Activated CD4-positive, alpha-beta T cell treated with anti-CD3 and anti-CD28 coated beads, Interleukin-2, amount 50 U/mL, for 48 hours (primary cell): ENCODE data around the gene ZNF385C.
"Not testable (repeated sequence)": the region's sequence is repeated elsewhere in the genome, so short reads cannot be mapped to it uniquely, and the experiment has no call there.

ENCODE experiments used
- DNase-seq, 2 experiments: peaks; one replicate each; pipeline ENCODE4 v3.0.0-alpha.2; 2020

ZNF385C gene

GRCh38 chr17:42016941-42017865 lies 81.1 kb downstream of the ZNF385C start, which contains the start of gene DNAJC7:
Gene DNAJC7, minus strand, starts transcription at chr17:42017439. Its CDS starts 23 bp downstream, at chr17:42017416.
- peak; percentile 87 to 92 for DNase-seq

DNA sequence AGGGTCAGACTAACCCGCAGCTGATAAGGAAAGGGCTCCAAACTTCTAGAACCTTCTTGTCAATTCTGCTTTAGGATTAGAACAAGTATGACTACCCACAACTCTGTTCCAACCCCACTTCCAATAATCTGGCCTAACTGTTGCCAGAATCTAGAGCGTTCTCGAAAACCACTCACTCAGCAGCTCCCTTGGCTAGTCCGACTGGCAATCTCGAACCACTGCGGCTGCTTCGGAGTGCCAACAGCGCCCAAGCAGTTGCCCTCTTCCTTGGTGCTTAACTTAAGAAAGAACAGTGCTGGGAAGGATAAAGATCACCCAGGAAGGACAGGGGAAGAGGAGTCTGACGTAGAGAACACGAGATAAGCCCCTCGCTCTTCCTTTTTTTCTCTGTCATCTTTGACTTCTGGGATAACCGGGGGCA lies 81.9 kb downstream of the ZNF385C start:
- peak in 1 of 2 experiments; percentile 30 for DNase-seq

- DNase-seq = not testable (repeated sequence)
Observed at GRCh38 chr17:42013740-42014139, 84.5 kb downstream of the ZNF385C start.

DNA sequence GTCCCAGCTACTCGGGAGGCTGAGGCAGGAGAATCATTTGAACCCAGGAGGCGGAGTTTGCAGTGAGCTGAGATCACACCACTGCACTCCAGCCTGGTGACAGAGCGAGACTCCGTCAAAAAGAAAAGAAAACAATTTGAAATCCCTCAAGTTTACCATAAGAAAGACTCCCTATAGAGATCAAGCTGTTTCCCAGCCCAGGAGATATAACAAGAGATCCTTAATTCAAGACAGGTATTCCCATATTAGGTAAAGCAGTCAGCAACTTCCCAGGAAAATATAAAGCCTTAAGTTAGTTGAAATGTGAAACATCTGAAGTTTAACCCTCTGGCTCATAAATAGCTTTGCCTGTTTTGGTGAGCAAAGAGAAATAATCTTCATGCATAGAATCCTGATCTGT lies 85.9 kb downstream of the ZNF385C start:
- DNase-seq = not testable (repeated sequence)

GRCh38 chr17:42010898-42011516 lies 87.3 kb downstream of the ZNF385C start:
- DNase-seq = no peak

- not testable (repeated sequence) for DNase-seq
Observed at GRCh38 chr17:42010266-42010680, 88.0 kb downstream of the ZNF385C start.

DNA sequence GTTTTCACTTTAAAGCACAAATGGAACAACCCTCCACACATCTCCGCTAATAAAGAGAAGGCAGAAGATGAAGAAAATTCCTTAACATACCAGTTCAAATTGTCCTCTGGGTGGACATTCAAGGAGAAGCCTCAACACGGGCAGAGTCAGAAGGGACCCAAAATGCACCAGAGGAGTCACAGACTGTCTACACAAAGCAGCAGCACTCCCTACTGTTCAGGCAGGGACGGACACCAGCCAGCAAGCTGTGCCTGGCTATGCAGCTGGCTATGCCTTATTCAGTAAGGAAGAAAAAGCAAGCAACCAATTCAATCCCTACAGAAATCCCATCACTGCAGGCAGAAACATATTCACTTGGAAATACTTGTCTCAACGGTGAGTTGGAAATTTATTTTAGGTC lies 89.1 kb downstream of the ZNF385C start:
- DNase-seq = no peak

GRCh38 chr17:42005166-42005565 lies 93.1 kb downstream of the ZNF385C start:
- DNase-seq = no peak

DNA sequence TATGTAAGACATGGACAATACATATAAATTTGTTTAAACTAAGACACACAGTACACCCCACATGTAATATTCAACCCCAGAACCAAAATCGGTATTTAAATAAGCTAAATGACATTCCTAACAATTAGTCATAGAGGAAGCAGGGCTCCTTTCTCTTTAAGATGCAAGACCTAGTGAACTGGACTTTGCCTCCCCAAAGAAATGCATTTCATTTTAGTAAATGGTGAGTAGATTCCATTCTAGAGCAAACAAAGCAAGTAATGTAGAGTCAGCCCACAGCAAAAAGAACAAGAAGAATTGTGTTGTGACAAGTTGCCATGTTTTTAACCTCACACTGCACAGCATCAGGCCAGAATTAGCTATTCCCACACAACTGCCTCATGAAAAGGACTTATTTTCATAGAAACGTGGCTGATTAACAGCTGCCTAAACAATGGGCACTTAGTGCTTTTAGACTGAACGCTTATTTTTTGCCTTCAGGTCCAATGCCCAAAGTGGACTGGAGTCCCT lies 95.4 kb downstream of the ZNF385C start:
- DNase-seq = no peak

GRCh38 chr17:42002175-42002791 lies 96.0 kb downstream of the ZNF385C start:
- no peak for DNase-seq

DNA sequence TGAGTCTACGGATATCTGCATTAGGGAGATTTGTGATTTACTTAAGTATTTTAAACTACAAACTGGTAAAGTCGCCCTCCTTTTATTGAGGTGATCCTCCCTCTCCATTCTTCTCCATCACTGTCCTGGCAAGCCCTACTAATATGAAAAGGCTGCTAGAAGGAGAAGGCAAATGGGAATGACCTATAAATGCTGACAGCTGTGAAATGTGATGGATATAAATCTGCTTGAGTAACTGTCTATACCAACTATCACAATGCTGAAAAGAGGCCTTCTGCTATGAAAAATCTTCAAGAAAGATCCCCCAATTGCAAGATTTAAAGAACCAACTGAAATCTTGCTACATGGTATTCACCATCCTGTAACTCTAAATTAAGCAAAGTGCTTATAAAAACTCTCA lies 96.5 kb downstream of the ZNF385C start:
- no peak for DNase-seq

DNA sequence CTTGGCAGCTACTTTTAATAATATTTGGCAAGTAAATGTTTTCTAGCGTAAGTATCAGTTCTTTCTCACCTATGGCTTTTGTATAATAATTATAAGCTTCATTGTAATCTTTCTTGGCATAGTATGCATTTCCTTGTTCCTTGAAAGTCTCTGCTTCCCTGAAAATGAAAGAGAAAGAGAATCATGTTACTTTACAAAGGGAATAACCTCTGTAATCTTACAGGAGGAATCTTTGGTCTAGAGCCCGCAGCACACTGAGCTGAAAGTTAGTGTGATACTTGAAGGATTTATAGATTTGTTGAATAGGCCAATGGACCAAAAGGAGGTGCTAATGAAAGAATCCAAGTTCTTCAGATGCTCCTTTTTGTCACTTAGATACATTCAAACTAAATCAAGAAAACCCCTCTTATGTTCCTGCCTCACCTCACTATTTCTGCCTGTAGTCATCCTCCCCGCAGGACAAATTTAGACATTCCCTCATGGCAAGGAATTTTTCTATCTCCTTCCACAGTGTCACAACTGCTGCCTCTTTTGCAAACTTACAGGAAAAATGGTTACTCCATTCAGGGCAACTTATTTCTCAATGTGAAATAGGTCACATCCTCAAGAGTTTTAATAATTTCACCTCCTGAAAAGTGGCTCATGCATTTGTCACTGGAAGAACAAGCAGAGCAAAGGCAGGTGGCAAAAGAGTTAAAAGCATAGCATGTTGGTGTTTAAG lies 97.7 kb downstream of the ZNF385C start:
- DNase-seq = no peak

GRCh38 chr17:41998497-41998896 lies 99.8 kb downstream of the ZNF385C start:
- DNase-seq = no peak

DNA sequence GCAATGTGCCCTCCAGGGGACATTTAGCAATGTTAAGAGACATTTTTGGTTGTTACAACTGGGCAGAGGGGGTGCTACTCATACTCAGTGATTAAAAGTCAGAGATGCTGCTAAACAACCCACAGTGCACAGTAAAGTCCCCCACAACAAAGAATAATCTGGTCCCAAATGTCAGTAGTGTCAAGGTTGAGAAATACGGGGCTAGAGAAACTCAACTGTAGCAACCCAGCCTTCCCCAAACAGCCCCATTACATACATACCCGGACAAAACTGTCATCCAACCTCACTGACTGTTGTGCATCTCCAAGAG lies 101.5 kb downstream of the ZNF385C start:
- DNase-seq = no peak

- DNase-seq = no peak
Observed at GRCh38 chr17:41992576-41992975, 105.7 kb downstream of the ZNF385C start.

GRCh38 chr17:41989702-41990419 lies 108.4 kb downstream of the ZNF385C start:
- no peak for DNase-seq

- DNase-seq = no peak
Observed at GRCh38 chr17:41988418-41988817, 109.9 kb downstream of the ZNF385C start.

GRCh38 chr17:41987642-41988041 lies 110.6 kb downstream of the ZNF385C start:
- no peak for DNase-seq

DNA sequence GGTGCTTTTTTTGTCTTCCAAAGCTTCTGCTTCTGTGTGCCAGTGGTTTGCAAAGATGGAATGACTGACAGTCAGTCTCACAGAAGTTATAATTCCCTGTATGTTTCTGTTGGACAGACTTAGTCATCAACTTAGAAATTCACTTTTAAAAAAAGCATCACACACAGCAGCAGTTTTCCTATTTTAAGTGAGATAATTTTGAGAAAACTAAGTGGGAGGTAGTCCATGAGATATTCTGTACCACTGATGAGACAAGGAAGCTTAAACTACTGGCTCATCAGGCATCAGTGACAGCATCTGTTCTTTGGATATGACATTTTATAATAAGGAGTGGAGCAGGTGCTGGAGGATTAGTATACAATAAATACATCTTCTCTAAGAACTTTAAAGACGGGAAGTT lies 111.6 kb downstream of the ZNF385C start:
- no peak for DNase-seq

DNA sequence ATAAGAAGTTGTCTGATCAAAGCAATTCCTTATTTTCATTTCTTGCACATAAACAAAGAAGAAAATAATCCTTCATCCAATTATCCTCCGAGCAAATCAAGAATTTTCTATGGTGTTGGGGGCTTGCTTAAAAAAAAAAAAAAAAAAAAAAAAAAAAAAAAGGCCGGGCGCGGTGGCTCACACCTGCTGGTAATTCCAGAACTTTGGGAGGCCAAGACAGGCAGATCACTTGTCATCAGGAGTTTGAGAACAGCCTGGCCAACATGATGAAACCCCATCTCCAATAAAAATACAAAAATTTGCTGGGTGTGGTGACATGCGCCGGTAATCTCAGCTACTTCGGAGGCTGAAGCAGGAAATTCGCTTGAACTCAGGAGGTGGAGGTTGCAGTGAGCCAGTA lies 112.4 kb downstream of the ZNF385C start:
- no peak for DNase-seq

DNA sequence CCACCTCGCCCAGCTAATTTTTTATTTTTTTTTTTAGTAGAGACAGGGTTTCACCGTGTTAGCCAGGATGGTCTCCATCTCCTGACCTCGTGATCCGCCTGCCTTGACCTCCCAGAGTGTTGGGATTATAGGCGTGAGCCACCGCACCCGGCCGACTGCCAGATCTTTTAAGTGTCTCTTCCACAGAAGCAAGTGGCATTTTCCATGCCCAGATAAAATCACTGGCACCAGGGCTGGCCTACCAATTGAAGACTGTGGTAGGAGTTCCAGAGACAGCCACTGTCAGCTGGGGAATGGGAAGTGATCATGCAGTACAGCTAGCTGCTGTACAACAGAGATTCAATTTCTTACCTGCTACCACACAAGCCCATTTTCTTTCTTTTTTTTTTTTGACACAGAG lies 113.8 kb downstream of the ZNF385C start:
- no peak for DNase-seq
